ENCODE results near the gene UFSP1.
"Not testable (repeated sequence)": the region's sequence is repeated elsewhere in the genome, so short reads cannot be mapped to it uniquely, and the experiment has no call there.

Gene UFSP1

GRCh38 chr7:100859856-100860255 is 29.7 kb downstream of the UFSP1 start:
- DNase-seq (ENCODE audit: low spot score) = no peak

GRCh38 chr7:100856871-100857282 is 32.6 kb downstream of the UFSP1 start:
- DNase-seq (ENCODE audit: low spot score) = no peak

GRCh38 chr7:100855515-100855914 is 34.0 kb downstream of the UFSP1 start:
- no peak for DNase-seq (ENCODE audit: low spot score)

GRCh38 chr7:100854899-100855298 is 34.6 kb downstream of the UFSP1 start:
- not testable (repeated sequence) for DNase-seq (ENCODE audit: low spot score)

- DNase-seq (ENCODE audit: low spot score) = no peak
Observed at GRCh38 chr7:100854146-100854895, 35.2 kb downstream of the UFSP1 start.

- peak; percentile 97 for DNase-seq (ENCODE audit: low spot score)
Observed at GRCh38 chr7:100852048-100852872, 37.3 kb downstream of the UFSP1 start, which contains the start of gene SLC12A9. Gene SLC12A9, plus strand, starts transcription at chr7:100852713. Its CDS starts 1,485 bp downstream, at chr7:100854198.

GRCh38 chr7:100847360-100847759 is 42.2 kb downstream of the UFSP1 start:
- no peak for DNase-seq (ENCODE audit: low spot score)

- DNase-seq (ENCODE audit: low spot score) = no peak
Observed at GRCh38 chr7:100840470-100841100, 48.9 kb downstream of the UFSP1 start.

- DNase-seq (ENCODE audit: low spot score) = no peak
Observed at GRCh38 chr7:100839361-100839760, 50.2 kb downstream of the UFSP1 start.

Data from D341Med (cell line).